HG02798 (cell line): ENCODE data around the gene RFPL1.
"Not testable (repeated sequence)": the region's sequence is repeated elsewhere in the genome, so short reads cannot be mapped to it uniquely, and the experiment has no call there.

ENCODE experiments used
- ATAC-seq: cut with Tn5 transposase; IDR thresholded peaks from one replicate; pipeline ENCODE4 v1.9.1; 2021; ENCODE audit warnings: mild to moderate bottlenecking; ENCODE audit not compliant: unreplicated experiment, poor library complexity

RFPL1 gene

GRCh38 chr22:29475550-29475949, 37.2 kb downstream of the RFPL1 start:
- no peak for ATAC-seq

- no peak for ATAC-seq
Observed at GRCh38 chr22:29476116-29476515, 37.7 kb downstream of the RFPL1 start.

DNA sequence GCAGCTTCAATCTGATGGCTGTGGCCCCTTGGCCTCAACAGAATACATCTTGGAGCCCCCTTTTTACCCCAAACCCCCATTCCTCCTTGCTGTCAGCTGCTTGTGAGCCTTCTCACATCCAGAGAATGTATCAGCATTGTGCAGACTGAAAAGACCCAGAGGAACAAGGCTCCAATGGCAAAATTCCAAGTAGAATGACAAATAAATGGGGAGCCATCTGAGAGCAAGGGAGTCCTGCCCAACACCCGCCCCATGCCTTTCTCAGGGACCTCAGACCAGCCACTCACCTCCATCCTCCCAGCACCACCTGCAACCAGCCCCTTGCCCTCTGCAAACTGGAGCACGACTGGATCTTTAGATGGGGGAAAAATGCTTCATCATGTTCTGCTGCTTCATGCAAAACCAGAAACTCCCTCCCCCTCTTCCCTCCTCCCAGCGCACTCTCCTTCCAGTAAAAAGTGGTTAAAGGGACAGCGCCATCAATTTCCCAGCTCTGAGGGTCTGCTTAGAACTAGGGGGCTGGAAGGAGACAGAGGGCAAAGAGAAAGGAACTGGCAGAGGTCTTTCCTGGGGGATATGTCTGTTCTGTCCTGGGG, 39.4 kb downstream of the RFPL1 start:
- ATAC-seq, result no peak

- ATAC-seq, result no peak
Observed at GRCh38 chr22:29478326-29479276, 40.2 kb downstream of the RFPL1 start.

DNA sequence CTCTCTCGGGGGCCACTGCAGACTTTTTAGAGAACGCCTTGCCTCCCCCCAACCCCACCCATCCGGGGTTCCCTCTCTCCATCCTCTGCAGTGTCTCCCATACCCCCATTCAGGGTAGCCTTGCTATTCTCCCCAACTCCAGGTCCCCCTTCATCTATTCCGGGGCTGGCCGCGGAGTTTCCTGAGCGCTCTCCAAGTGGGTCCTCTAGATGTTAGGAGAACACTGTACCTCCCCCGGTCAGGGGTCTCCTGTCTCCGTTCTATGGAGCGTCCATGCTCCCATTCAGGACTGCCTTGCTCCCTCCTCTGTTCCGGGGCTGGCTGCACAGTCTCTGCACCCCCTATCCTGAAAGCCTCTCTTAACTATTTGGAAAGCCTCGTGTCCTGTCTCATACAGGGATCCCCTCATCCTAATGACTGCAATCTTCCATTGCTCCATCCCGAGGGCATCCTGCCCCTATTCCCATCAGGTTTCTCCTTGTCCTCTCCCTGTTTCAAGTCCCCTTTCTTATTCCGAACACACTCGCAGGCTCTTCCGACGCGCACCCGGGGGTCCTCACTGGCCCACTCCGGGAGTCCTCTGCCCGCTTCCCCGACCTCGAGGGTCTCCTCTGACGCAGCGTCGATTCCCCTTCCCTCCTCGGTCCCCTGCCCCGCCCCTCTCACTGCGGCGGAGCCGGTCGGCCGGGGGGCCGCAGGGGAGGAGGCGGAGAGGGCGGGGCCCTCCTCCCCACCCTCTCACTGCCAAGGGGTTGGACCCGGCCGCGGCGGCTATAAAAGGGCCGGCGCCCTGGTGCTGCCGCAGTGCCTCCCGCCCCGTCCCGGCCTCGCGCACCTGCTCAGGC, 41.3 kb downstream of the RFPL1 start, which contains the start of gene NEFH:
NEFH (plus strand) TSS at position 802 of the 845 bp plus-strand sequence. CDS start 45 bp downstream, outside the sequence.
- ATAC-seq, result no peak

DNA sequence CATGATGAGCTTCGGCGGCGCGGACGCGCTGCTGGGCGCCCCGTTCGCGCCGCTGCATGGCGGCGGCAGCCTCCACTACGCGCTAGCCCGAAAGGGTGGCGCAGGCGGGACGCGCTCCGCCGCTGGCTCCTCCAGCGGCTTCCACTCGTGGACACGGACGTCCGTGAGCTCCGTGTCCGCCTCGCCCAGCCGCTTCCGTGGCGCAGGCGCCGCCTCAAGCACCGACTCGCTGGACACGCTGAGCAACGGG, 41.8 kb downstream of the RFPL1 start:
- ATAC-seq, result no peak

DNA sequence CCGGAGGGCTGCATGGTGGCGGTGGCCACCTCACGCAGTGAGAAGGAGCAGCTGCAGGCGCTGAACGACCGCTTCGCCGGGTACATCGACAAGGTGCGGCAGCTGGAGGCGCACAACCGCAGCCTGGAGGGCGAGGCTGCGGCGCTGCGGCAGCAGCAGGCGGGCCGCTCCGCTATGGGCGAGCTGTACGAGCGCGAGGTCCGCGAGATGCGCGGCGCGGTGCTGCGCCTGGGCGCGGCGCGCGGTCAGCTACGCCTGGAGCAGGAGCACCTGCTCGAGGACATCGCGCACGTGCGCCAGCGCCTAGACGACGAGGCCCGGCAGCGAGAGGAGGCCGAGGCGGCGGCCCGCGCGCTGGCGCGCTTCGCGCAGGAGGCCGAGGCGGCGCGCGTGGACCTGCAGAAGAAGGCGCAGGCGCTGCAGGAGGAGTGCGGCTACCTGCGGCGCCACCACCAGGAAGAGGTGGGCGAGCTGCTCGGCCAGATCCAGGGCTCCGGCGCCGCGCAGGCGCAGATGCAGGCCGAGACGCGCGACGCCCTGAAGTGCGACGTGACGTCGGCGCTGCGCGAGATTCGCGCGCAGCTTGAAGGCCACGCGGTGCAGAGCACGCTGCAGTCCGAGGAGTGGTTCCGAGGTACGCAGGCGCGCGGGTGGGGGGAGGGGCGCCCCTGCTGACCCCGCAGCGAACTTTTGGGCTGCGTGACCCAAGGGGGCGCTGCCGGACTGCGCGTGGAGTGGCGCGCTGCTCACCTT, 42.3 kb downstream of the RFPL1 start:
- ATAC-seq, result no peak

DNA sequence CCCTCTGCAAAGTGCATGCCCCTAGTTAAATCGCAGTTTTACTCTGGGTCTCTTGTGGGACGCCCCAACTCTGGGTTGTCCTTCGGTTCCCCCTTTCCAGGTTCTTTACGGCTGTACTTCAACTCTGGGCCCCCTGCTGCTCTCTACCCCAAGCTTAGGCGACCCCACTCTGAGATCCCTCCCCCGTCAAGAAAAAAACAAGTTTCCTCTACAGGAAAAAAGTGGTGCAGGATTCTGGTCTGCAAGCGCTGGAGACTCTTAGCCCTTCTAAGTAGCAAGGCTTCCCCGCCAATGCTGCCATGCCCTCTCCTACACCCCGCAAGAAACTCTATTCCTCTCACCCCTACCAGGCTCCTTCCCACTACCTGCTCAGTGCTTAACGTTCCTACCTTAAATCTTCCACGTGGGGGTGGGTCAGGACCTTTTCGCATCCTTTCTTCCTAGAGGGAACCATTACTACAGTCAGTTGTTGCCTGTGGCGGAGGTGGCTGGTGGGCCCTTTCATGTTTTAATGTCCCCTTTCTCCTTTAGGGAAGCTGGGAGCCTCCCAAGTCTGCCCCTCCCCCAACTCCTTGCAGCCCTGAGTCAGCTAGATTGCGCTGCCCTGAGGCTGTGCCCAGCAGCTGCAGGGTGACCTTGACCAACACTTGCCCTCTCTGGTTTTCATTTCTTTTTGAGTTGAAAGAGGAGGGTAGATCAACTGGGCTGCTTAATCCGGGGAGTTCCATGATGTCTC, 43.0 kb downstream of the RFPL1 start:
- no peak for ATAC-seq

DNA sequence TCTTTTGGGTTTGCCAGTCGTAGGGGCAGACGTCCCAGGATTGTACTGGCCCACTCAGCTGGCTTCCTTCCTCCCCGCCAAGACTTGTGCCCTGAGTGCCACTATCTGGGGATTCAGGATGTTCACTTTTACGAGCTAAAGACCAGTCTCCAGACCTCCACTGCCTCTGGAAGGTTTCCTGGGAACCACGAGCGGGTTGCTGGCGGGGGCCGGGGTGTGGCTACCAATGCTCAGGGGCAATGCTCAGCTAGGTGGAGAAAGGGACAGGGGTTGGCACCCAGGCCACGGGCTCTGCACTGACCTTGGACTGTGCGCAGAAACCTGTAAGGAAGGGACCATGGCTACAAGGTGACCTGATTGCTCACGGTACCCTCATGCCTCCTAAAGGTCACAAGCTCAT, 43.9 kb downstream of the RFPL1 start:
- no peak for ATAC-seq

DNA sequence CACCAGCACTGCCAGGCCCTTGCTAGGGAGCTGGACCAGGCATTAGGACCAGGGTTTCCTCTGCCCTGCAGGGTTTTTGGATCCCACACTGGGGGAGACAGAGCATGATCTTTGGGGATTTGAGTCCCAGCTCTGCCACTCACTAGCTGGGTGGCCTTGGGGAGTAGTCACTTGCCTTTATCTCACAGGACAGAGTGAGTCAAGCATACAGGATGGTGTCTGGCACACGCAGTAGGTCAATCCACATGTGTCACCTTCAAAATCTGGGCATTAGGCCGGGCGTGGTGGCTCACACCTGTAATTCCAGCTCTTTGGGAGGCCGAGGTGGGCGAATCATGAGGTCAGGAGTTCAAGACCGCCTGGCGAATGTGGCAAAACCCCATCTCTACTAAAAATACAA, 44.3 kb downstream of the RFPL1 start:
- ATAC-seq, result no peak

GRCh38 chr22:29483254-29483653, 44.9 kb downstream of the RFPL1 start:
- no peak for ATAC-seq

- no peak for ATAC-seq
Observed at GRCh38 chr22:29484642-29485041, 46.3 kb downstream of the RFPL1 start.

- no peak for ATAC-seq
Observed at GRCh38 chr22:29485448-29485847, 47.1 kb downstream of the RFPL1 start.

GRCh38 chr22:29487426-29487986, 49.1 kb downstream of the RFPL1 start:
- ATAC-seq, result no peak

- ATAC-seq, result not testable (repeated sequence)
Observed at GRCh38 chr22:29489127-29489780, 50.9 kb downstream of the RFPL1 start.

DNA sequence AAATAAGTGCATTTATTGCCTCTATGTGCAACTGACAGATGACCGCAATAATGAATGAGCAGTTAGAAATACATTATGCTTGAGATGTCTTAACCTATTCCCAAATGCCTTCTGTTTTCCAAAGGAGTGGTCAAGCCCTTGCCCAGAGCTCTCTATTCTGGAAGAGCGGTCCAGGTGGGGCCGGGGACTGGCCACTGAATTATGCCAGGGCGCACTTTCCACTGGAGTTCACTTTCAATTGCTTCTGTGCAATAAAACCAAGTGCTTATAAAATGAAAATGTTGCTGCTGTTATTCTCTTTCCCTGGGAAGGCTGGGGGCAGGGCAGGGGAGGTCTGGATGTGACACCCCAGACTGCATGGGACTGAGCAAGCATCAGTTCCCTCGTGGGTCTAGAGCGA, 52.6 kb downstream of the RFPL1 start:
- ATAC-seq, result no peak
